Amniotic epithelial cell (primary cell): ENCODE results near the gene SNPH.
A peak's percentile ranks its signal among the peaks of the same experiment; 100 is the strongest.
"Not testable (repeated sequence)": the region's sequence is repeated elsewhere in the genome, so short reads cannot be mapped to it uniquely, and the experiment has no call there.

ENCODE experiments used
- DNase-seq: peaks from one replicate; pipeline ENCODE4 v3.0.0-alpha.2; 2010; ENCODE audit warnings: low read depth

SNPH gene, protein sequence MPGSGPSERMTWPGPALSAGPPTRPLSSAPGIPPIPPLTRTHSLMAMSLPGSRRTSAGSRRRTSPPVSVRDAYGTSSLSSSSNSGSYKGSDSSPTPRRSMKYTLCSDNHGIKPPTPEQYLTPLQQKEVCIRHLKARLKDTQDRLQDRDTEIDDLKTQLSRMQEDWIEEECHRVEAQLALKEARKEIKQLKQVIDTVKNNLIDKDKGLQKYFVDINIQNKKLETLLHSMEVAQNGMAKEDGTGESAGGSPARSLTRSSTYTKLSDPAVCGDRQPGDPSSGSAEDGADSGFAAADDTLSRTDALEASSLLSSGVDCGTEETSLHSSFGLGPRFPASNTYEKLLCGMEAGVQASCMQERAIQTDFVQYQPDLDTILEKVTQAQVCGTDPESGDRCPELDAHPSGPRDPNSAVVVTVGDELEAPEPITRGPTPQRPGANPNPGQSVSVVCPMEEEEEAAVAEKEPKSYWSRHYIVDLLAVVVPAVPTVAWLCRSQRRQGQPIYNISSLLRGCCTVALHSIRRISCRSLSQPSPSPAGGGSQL

GRCh38 chr20:1266167-1266973 is at the start of gene SNPH:
Gene SNPH (plus strand): TSS chr20:1266294. CDS start chr20:1296240, 29,946 bp downstream.
- DNase-seq = peak; percentile 73

- not testable (repeated sequence) for DNase-seq
Observed at GRCh38 chr20:1216527-1217427, 49.3 kb upstream of the SNPH start.

- DNase-seq = not testable (repeated sequence)
Observed at GRCh38 chr20:1222750-1223149, 43.3 kb upstream of the SNPH start.

- DNase-seq = no peak
Observed at GRCh38 chr20:1224205-1224890, 41.7 kb upstream of the SNPH start.

DNA sequence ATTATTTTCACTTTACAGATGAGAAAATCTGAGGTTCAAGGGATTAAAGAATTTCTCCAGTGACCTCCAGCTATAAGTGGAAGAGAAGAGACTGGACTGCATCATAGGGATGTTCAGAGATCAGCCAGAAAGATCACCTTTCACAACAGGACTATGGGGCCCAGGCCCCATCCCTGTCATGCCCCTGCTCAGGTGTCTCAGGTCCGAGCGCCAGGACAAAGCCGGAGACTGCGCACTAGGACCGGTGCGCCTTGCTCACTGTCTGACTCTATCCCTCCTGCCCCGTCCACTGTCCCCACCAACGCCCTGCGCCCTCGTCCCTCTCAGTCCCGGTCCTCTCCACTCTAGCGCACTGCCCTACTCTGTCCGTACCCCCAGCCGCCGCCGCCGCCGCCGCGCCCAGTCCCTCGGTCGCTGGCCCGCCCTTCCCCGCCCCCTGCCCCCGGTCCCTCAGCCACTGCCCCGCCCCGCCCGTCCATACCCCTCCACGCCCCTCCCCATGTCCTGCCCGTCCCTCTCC is 40.8 kb upstream of the SNPH start:
- no peak for DNase-seq

DNA sequence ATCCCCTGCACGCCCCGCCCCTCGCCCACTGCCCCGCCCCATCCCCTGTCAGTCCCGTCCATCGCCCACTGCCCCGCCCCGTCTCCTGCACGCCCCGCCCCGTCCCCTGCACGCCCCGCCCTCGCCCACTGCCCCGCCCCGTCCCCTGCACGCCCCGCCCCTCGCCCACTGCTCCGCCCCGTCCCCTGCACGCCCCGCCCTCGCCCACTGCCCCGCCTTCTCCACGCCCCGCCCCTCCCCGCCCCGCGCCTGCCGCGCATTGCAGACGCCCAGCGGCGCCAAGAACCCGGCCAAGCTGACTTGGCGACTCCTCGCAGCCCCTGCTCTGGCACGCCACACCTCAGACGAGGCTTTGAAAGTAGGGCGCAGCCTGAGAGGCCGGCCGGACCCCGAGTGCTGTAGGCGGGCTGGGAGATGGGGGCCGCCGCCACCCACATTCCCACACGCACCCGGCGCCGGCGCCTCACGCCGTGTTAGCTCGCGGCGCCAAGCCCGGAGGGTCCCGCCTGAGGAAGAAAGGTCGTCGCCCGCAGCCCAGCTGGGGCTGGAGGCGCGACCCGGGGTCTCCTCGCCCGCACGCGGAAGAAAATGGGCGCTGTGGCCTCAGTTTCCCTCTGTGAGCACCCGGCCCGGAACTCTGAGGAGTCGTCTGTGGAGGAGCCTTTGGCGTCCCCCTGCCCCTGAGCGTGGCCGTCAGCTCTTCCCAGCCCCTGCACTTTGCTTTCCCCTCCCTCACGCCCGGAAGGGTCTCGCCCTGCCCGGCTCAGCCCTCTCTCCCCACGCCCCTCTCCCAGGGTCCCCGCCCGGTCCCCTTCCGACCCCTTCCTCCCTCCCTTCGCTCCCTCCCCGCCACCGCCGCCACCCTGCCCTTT is 40.1 kb upstream of the SNPH start, which contains the start of gene RAD21L1:
Gene RAD21L1, plus strand, starts transcription at position 262 of the 872 bp plus-strand sequence. CDS start 2,410 bp downstream, outside the sequence.
- peak; percentile 54 for DNase-seq

DNA sequence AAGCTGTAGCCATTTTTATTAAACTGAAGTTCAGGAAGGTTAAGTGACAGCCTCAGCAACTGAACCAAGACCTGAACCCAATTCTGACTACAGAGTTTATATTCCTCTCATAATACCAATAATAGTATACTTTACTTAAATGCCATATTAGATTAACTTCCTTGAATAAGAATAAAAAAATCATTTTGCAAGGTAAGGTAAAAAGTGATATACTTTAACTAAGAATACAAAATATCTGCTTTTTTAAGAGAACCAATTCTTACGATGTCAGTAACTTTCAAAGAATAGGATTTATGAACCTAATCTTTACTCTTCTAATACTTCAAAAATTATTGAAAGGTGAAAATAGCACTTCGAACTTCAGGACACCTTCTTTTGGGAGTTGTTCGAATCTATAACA is 36.6 kb upstream of the SNPH start:
- DNase-seq = no peak

DNA sequence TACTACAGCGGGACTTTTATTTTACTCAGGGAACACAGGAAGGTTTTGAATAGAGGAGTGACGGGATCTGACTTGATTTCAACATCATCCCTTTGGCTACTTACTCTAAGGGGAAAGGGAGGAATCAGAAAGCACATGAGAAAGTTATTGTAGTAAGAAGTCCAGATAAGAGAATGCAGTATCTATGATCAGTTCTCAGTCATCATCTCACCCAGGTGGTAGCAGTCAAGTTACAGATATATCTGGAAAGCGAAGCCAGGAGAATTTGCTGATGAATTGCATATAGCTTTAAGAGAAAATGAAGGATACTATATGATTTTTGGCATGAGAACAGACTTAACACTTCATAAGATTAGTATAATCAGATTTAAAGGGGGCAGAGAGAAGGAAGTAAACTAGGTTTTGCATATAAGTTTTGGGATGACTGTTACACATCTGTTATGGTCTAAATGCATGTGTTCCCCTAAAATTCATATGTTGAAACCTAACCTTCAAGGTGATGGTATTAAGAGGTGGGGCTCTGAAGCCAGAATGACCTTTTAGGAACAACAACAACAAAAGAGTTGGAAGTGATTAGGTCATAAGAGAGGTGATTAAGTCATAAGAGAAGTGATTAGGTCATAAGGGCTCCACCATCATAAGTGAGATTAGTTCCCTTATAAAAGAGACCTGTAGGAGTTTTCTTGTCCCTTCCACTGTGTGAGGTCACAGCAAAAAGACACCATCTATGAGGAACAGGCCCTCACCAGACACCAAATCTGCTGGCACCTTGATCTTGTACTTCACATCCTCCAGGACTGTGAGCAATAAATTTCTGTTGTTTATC is 33.6 kb upstream of the SNPH start:
- no peak for DNase-seq

DNA sequence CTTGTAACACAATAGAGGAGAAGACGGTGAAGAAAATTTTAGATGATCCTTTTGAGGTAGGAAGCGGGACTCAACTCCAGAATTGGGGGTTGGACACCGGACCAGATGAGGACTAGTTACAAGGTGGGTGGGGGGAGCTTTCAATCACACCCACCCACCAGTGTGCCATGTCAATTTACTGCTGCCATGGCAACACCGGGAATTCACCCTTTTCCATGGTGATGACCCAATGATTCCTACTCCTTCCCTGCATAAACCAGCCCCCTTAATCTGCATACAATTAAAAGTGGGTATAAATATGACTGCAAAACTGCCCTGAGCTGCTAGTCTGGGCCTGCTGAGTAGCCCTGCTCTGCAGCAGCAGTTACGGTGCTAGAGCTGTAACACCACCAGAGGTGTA is 25.5 kb upstream of the SNPH start:
- DNase-seq = no peak

- DNase-seq = no peak
Observed at GRCh38 chr20:1241456-1241855, 24.6 kb upstream of the SNPH start.

DNA sequence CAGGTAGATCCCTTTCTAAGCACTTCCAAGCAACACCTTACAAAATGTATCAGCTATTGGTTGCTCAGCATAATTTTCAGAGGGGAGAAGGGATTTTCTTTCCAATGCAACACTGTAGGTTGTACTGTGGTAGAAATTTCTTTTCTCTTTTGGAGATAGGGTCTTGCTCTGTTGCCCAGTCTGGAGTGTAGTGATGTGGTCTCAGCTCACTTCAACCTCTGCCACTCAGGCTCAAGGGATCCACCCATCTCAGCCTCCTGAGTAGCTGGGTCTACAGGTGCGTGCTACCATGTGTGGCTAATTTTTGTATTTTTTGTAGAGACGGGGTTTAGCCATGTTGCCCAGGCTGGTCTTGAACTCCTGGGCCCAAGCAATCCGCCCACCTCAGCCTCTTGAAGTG is 24.0 kb upstream of the SNPH start:
- no peak for DNase-seq

DNA sequence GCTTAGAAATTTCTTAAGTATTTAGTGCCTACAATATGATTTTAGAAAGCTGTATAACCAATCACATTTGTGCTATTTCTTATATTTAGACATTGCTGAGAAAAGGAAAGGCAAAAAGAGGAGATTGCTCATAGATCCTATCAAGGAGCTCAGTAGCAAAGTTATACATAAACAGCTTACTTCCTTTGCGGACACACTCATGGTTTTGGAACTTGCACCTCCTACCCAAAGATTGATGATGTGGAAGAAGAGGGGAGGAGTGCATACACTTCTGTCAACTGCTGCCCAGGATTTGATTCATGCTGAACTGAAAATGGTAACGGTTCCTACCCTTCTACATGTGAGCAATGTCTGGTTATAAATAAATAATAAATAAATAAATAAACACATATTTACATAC is 23.6 kb upstream of the SNPH start:
- DNase-seq = peak; percentile 93

DNA sequence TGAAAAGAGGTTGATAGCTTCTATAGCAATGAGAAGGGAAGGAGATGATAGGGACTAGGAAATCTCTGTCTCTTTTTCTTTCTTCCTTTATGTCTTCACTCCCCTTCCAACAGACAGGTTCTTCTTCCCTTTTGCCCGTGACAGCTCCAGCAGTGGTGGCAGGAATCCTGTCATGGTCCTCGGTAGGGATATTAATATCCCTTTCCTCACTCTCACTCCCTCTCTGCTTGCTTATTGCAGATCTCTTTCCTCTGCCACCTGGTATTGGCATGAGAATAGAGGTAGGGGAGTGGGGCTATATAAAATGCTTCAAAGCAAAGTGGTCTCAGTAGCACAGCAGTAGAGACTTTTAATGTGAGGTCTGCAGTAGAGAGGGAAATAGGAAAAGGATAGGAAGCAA is 20.5 kb upstream of the SNPH start:
- no peak for DNase-seq

GRCh38 chr20:1247689-1248088 is 18.4 kb upstream of the SNPH start:
- DNase-seq = no peak

DNA sequence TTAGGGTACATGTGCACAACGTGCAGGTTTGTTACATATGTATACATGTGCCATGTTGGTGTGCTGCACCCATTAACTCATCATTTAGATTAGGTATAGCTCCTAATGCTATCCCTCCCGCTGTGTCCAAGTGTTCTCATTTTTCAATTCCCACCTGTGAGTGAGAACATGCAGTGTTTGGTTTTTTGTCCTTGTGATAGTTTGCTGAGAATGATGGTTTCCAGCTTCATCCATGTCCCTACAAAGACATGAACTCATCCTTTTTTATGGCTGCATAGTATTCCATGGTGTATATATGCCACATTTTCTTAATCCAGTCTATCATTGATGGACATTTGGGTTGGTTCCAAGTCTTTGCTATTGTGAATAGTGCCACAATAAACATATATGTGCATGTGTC is 15.8 kb upstream of the SNPH start:
- DNase-seq = not testable (repeated sequence)

DNA sequence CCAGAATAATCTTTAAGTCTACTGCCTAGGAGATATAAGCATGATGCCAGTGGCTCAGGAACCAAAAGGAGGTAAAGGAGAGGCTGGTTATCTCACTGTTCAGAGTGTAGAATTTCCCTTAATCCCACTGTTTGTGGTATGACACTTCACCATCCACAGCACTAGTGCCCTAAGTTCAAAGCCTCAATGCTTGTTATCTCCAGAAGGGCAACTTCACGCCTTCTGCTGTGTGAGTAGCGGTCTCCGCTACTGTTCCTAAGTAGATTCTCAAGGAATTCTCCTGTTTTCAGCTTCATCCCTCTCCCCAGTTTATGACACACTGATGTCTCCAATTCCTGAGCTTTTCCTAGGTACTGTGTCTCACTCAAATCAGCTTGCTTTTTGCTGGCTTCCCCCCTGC is 13.7 kb upstream of the SNPH start:
- no peak for DNase-seq

DNA sequence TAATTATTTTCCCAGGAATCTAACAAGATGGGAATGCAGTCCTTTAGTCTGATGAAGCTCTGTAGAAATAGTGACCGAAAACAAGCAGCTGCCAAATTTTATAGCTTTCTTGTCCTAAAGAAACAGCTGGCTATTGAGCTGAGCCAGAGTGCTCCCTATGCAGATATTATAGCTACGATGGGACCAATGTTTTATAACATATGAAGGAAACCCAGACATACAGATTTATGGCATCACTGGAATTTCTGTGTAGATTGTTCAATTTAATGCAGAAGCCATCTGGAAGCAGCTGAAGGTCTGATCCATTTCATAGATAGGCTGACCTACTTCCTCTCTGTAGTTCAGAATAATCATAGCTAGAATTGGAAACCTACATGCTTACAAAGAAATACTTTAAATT is 11.8 kb upstream of the SNPH start:
- DNase-seq = no peak

GRCh38 chr20:1255675-1256074 is 10.4 kb upstream of the SNPH start:
- DNase-seq = no peak

DNA sequence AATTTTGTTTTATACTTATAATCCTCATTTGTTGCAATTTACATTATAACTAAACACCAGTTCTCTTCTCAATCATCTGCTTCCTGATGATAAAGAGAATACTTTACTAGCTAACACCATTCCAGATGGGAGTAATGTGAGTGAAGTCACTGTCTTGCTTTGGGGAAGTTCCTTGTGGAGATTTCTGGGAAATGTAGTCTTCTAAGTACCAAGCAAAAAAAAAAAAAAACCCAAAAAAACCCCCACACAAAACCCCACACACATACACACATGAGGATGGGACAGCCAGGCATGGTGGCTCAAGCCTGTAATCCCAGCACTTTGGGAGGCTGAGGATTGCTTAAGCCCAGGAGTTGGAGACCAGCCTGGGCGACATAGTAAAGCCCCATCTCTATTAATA is 2.2 kb upstream of the SNPH start:
- DNase-seq = peak; percentile 28
